GM21723 (cell line): Measurements from ENCODE around the gene FTHL17.
A peak's percentile ranks its signal among the peaks of the same experiment; 100 is the strongest.

Source experiments
- ATAC-seq: cut with Tn5 transposase; IDR thresholded peaks from one replicate; pipeline ENCODE4 v1.9.1; 2021; ENCODE audit warnings: mild to moderate bottlenecking, moderate library complexity; ENCODE audit not compliant: unreplicated experiment

Gene FTHL17

DNA sequence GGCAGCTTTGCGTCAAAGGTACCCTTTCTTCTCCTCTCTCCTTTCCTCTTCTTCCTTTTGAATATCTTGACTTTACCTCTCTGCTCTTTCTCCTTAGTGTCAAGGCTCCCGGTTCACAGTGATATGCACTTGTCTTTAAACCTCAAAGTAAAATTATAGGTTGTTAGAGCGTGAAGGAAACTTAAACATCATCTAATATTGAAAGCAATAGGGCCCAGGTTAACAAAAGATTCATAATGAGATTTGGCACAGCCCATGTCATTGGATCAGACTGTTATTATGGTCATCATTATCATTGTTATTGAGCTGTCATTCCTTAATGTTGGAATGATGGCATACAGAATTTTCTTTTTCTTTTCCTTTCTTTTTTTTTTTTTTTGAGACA lies 32.5 kb downstream of the FTHL17 start:
- peak; percentile 10 for ATAC-seq

DNA sequence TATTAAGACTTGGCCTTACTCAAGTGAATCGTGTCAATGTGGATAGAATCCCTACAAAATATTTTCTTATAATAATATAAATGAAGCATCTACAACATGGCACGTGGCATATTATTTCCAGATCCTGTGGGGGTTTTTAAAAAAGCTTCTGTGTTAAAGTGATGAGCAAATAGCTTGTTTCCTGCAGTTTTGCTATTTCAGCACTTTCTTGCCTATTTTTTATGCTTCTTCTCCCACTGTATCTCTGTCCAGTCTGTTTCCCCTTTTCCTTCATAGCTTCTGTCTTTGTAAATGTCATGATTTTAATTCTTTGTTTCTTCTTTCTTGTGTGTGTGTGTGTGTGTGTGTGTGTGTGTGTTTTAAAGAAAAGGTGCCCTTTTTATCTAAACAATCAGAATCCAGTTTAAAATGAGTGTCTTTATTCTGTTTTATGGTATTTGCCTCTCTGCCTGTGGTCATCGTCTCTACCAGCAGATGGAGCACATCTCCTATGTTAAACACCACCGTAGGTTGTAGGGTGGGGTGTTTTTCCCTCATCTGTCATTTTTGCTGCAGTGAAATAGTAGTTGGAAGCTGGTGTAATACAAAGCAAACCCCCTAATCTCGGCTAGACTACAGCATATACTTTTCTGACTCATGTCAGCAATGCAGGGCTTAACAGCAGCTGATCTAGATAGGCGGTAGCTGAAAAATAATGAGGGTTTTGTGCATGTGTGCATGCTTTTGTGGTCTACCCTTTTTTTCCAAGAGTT lies 33.1 kb downstream of the FTHL17 start:
- ATAC-seq = peak; percentile 85

DNA sequence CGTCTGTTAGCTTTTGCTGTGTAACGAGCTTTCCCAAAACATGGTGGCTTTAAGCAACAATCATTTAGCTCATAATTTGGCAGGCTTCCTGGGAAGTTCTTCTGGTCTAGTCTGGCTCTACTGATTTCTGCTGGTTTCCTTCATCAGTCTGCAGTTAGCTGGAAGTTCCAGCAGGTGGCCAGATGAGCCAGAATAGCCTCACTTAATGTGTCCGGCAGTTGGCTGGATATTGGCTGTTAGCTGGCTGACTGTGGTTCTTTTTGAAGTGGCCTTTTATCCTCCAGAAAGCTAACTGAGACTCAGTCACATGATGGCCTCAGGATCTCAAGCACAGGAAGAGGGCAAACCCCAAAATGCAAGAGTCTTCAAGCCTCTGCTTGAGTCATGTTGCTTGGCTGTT lies 34.9 kb downstream of the FTHL17 start:
- peak; percentile 87 for ATAC-seq

DNA sequence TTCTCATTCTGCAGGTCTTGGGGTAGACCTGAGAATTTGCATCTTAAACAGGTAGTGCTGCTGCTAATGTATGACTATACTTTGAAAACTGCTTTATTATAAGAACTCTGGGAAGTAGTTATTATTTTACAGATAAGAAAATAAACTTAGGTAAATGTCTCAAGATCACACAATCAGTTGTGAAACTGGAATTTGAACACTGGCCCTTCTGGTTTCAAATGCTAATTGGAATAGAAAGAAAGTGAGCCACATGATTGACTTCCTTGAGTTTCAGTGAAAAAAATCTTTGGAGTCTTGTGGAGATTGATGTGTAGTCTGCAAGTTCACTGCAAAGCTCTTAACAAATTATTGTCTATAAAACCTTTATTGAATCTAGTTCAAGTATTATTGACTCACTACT lies 44.5 kb downstream of the FTHL17 start:
- no peak for ATAC-seq

DNA sequence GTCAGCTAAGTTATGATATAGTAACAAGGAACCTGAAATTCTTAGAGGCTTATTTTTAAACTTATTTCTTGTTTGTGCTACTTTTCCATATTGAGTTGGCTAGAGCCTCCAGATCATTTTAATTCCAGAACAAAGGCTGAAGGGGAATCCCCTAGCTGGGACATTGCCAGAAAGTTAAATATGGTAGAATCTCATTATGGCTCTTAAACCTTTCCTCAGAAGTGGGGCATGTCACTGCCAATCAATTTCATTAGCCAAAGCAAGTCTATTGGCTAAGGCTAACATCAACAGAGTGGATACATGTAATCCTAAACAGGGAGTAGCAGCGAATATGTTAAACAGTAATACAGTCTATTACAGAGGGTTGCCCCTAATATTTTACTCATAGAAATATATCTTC lies 47.0 kb downstream of the FTHL17 start:
- no peak for ATAC-seq

DNA sequence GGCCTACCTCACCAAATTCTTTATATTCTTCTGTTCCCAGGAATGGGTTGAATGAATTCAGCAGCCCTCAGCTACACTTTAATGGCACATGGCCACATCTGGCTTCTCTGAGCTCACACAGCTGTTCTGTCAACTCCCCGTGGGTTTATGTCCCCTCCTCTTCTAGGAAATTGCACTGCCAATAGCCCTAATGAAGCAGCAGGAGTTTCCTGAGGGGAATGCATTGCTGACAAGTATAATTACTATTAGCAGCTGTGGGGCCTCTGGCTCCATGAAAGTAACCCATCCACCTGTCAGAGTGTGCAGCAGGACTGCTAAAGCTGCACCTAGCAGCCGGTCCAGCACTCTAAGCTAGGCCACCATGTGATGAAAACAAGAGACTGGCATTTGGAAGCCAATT lies 50.3 kb downstream of the FTHL17 start:
- ATAC-seq = no peak
